GM12891 (cell line): ENCODE results near the gene BCR.

Experiments used
- DNase-seq: peaks from one replicate; pipeline ENCODE4 v3.0.0; 2011; ENCODE audit warnings: low spot score; ENCODE audit not compliant: insufficient read length
- FAIRE-seq: peaks from 2 replicates; lab custom pipeline; 2011; peaks lifted over from hg19 to GRCh38; lab: Jason Lieb, UNC
- PAX5 ChIP-seq: IDR thresholded peaks from 2 replicates; pipeline ENCODE4 v1.6.1; 2011; ENCODE audit warnings: low read length, moderate library complexity, mild to moderate bottlenecking; ENCODE audit not compliant: insufficient read depth, severe bottlenecking
- POLR2A ChIP-seq: IDR thresholded peaks from 2 replicates; pipeline ENCODE4 v1.6.1; 2011; ENCODE audit warnings: low read depth, low read length, control low read depth
- POLR2AphosphoS5 ChIP-seq: IDR thresholded peaks from 2 replicates; pipeline ENCODE4 v1.6.1; 2011; ENCODE audit warnings: low read depth, low read length, control low read depth
- POU2F2 ChIP-seq: IDR thresholded peaks from 2 replicates; pipeline ENCODE4 v1.6.1; 2011; ENCODE audit warnings: low read depth, mild to moderate bottlenecking, control low read depth, low read length, moderate library complexity
- SPI1 ChIP-seq: IDR thresholded peaks from 2 replicates; pipeline ENCODE4 v1.6.1; 2011; ENCODE audit warnings: low read depth, low read length, control low read depth
- TAF1 ChIP-seq: IDR thresholded peaks from 2 replicates; pipeline ENCODE4 v1.6.1; 2011; ENCODE audit warnings: low read depth, low read length, control low read depth

BCR gene

DNA sequence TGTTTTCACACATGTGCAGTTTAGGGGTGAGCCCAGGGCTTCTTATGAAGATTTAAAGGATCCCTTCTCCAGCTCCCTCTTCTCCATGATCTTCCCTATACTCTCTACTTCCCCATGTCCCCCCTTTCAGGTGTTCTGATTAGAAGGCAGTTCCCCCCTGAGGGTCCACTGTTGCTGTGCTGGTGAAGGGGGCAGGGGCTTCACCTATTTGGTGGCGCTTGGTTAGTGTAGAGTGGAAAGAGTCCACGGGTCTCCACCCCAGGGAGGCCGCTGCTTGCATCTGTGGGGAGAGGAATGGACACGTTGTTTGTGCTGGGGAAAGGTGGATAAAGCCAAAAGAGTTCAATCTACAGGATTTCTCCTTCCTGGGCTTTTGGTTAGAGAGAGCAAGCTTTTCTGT, 49.3 kb downstream of the BCR start:
- TF ChIP-seq TAF1 (no peak), POU2F2 (no peak), POLR2AphosphoS5 (no peak), PAX5 (no peak), POLR2A (no peak), SPI1 (no peak)
- no peak for FAIRE-seq
- no peak for DNase-seq

DNA sequence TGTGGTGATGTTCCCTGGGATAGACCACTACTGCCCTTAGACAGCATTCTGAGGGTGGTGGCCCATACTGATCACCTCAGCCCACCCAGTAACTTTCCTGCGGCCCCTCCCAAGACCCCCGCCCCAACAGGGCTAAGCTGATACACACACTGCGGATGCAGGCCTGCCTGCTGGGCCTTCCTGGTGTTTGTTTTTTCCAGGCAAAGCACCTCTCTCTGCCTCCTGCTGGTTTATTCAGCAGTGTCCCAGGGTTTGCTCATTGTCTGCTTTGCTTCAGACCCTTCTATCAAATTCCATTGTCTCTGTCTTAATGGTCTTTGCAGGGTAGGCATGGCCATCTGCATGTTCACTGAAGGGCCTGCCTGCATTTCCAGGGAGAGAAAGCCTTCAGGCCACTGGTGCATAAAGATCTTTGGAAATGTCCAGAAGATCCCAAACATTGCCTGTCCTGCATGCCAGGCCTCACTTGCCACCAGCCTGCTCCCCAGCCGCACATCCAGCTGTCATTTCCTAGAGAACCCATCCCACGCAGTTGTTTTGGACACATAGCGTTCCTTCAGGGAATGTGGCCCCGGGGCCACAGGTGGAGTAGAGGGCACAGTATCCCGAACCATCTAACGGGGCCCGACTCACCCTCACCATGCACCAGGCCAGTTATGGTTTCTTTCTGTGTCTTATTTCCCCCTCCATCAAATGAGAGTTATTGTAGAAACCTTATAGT, 50.2 kb downstream of the BCR start:
- no peak for FAIRE-seq
- TF ChIP-seq TAF1 (no peak), POU2F2 (no peak), POLR2A (no peak), SPI1 (no peak), PAX5 (no peak), POLR2AphosphoS5 (no peak)
- no peak for DNase-seq

DNA sequence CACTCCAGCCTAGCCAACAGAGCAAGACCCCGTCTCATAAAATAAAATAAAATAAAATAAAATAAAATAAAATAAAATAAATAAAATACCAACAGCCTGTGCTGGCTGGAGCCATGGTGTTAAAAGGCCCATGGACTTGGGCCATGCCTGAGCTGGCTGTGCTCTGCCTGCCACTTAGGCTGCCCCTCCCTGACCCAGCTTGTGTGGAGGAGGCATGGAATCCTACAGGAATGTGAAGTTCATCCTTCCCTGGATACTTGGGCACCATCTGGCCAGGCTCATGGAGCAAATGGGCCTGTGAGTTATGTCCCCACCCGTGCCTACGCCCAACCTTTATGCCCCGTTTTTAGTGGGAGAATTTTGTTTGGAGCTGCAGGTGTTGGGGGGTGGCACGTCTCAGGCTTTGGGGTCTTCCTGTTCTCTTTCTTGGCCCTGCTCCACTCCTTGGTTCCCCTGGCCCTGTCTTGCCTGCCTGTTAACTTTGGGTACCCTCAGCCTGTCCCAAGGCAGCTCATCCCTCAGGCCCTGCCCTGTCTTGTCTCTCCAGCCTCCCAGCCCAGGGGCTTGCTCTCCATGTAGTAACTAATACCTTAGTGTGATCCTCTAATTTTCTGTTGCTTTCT, 51.3 kb downstream of the BCR start:
- DNase-seq (no peak), FAIRE-seq (no peak)
- TF ChIP-seq POLR2AphosphoS5: no peak

DNA sequence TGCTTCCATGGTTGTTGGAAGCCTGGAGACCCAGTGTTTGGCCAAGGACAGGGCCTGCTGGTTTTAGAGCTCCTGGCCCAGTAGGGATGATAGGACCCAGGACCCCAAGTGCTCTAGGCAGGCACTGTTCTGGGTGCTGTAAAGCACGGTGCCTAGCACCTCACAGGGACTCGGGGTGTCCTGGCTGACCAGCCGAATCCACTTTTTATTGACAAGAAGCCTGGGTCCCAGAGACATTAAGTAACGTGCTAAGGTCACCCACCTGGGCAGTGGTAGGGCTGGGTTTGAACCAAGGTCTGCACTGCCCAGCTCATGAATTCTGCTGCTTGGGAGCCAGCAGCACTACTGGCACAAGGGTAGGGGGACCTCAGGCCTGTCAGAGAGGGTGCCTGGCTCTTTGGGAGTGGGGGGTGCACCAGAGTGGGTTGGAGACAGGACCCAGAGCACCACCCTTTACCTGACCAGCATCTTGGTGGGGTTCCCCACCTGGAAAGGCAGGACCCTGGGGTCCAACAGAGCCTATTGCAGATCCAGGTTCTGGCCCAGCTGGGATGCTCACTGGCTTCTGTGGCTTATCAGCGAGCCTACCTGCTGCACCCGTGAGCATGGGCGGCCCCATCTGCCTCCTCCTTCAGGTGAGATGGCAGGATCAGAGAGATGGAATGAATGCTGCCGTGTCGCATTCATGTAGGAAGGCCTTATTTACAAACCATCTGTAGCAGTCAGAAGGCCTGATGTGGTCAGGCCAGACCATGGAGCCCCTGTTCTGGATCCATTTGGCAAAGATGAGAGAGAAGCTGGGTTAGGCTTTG, 52.0 kb downstream of the BCR start:
- TF ChIP-seq POLR2A (no peak), TAF1 (no peak), POLR2AphosphoS5 (no peak), PAX5 (no peak), POU2F2 (no peak), SPI1 (no peak)
- no peak for DNase-seq
- FAIRE-seq: no peak

DNA sequence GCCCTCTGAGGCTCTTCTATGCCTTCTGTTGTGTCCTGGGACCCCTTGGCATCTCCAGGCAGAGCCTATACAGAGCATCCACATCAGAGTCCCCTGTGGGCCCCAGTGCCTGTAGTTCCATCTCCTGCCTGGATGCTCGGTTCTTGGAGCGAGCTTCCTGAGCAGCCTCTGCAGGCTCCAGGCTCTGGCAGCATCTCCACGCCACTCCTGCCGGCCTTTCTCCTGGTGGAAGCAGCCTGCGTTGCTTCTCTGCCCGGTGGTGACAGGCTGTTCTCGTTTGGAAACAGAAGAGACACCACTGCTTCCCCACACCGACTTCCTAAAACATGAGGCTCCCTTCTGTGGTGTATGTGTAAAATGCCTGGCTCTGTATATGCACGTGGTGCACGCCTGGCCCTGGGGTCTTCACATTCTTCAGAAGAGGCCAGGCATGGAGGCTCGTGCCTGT, 52.8 kb downstream of the BCR start:
- DNase-seq (no peak), FAIRE-seq (no peak)
- TF ChIP-seq PAX5 (no peak), SPI1 (no peak), POU2F2 (no peak)

DNA sequence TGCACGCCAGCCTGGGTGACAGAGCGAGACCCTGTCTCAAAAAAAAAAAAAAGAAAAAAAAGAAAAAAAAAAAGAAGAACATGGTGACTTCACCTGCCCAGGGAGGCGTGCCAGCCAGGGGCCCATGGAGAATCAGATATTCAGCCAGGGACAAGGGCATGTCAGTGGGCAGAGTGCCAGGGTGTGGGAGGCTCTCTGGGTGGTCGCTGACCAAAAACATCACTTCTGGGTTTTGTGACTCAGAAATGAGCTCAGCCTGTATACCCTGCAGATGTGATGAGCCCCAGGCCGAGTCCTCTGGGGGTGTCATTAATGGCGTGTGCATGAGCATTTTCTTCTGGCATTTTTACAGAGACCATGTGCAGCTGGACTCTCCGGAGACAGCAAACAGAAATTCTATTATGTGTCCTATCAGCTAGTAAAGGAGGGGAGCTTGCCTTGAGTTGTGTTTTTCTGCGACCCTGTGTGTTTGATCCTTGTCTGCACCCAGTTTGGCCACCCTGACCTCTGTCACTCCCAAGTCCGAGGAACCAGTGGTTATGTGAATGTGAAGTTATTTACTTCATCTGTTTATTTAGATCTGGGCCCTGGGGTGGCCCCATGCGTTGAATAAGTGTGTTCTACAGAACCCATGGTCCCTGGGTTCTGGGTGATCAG, 53.6 kb downstream of the BCR start:
- FAIRE-seq (no peak), DNase-seq (no peak)
- no peak for TF ChIP-seq POLR2A
- TF ChIP-seq TAF1: no peak
- TF ChIP-seq POLR2AphosphoS5: no peak
- TF ChIP-seq SPI1: no peak
- no peak for TF ChIP-seq POU2F2
- no peak for TF ChIP-seq PAX5

DNA sequence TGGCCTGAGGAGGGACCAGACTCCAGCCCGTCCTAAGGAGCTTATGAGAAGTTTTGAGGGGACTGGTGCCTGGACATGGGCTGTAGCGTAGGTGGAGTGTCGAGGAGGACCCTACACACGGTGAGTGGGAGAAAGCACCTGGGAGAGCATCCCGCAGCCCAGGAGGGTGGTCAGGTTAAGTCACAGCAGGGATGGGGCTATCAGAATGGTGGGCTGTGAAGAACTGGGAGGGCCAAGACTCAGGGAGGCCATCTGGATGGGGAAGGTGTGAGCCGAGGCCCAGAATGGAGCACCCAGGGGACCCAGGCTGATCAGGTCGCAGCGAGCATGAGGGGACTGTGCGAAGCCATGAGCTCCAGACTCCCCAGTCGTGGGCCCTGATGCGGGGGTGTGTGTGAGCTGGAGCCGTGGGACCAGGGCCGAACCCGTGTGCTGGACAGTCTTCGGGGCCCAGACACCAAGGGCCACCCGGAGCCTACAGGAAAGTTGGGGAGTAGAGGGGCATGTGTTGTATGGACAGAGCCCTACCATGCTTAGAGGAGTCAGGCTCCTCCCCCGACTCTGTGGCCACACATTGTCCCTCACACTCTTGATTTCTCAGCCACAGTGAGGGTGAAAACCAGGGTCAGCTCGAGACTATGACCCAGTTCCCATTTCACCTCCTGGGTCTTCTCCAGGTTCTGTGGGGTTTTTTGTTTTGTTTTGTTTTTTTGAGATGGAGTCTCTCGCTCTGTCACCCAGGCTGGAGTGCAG, 54.3 kb downstream of the BCR start:
- DNase-seq: no peak
- FAIRE-seq: no peak

DNA sequence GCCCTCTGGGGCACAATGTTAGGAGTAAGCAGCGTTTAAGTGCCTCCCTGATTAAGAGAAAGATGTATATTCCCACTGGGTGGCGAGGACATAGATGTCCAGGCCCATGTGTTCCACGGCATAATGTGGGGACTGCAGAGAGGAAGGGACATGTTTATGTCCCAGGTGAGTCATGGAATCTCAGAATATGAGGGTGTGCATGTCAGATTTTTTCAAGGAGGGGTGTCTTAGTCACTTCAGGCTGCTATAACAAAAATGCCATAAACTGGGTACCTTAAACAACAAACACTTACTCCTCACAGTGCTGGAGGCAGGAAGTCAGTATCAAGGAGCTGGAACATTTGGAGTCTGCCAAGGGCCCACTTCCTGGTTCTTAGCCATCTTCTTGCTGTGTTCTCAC, 55.1 kb downstream of the BCR start:
- TF ChIP-seq POU2F2: no peak
- no peak for TF ChIP-seq PAX5
- no peak for TF ChIP-seq SPI1
- no peak for TF ChIP-seq POLR2AphosphoS5
- TF ChIP-seq TAF1: no peak
- no peak for TF ChIP-seq POLR2A
- FAIRE-seq (no peak), DNase-seq (no peak)

More for the DNA sequence above, 54.3 kb downstream of the BCR start:
- no peak for TF ChIP-seq POLR2A
- no peak for TF ChIP-seq TAF1
- TF ChIP-seq POLR2AphosphoS5: no peak
- TF ChIP-seq SPI1: no peak
- no peak for TF ChIP-seq PAX5
- TF ChIP-seq POU2F2: no peak

DNA sequence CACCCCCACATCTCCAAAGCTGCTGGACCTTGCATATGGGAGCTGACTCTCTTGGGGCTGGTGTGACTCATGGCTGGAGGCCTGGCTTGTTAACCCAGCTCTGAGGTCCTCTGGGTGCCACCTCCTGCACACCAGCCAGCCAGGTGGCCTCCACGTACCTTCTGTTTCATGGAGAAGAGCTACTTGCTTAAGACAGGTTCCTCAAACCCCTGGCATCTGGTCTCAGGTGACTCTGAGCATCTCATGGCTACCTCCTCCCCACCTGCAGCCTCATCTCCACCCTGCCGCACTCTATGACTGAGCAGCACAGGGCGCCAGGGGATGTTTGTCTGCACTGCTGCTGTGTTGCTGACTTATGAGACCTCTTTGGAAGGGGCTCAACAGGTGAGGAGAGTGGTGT, 55.7 kb downstream of the BCR start:
- no peak for TF ChIP-seq TAF1
- TF ChIP-seq POLR2A: no peak
- no peak for TF ChIP-seq POU2F2
- TF ChIP-seq SPI1: no peak
- no peak for TF ChIP-seq POLR2AphosphoS5
- TF ChIP-seq PAX5: no peak
- no peak for FAIRE-seq
- no peak for DNase-seq
